CD4-positive, alpha-beta T cell treated with Interleukin-4 for 4 hours (primary cell): Measurements from ENCODE around the gene GPD2.

Source experiments
- DNase-seq: peaks from one replicate; pipeline ENCODE4 v3.0.0-alpha.2; 2020

GPD2 gene

GRCh38 chr2:156435718-156436496 lies at the start of gene GPD2:
GPD2 (plus strand) TSS chr2:156436379; CDS start chr2:156476106, 39,727 bp downstream.
- peak; percentile 40 for DNase-seq

GRCh38 chr2:156394033-156394741 lies 42.0 kb upstream of the GPD2 start:
- no peak for DNase-seq

- no peak for DNase-seq
Observed at GRCh38 chr2:156396126-156396525, 40.1 kb upstream of the GPD2 start.

- no peak for DNase-seq
Observed at GRCh38 chr2:156397229-156397628, 39.0 kb upstream of the GPD2 start.

GRCh38 chr2:156398176-156398575 lies 38.0 kb upstream of the GPD2 start:
- no peak for DNase-seq

- peak; percentile 0 for DNase-seq
Observed at GRCh38 chr2:156399224-156399949, 36.8 kb upstream of the GPD2 start.

GRCh38 chr2:156399950-156400705 lies 36.1 kb upstream of the GPD2 start:
- peak; percentile 58 for DNase-seq

GRCh38 chr2:156400706-156401678 lies 35.2 kb upstream of the GPD2 start:
- DNase-seq = peak; percentile 87

- no peak for DNase-seq
Observed at GRCh38 chr2:156401861-156402260, 34.3 kb upstream of the GPD2 start.

- peak; percentile 14 for DNase-seq
Observed at GRCh38 chr2:156405586-156405985, 30.6 kb upstream of the GPD2 start.

- no peak for DNase-seq
Observed at GRCh38 chr2:156411835-156412234, 24.3 kb upstream of the GPD2 start.

- DNase-seq = no peak
Observed at GRCh38 chr2:156421851-156422250, 14.3 kb upstream of the GPD2 start.

GRCh38 chr2:156423674-156424282 lies 12.4 kb upstream of the GPD2 start:
- no peak for DNase-seq

- no peak for DNase-seq
Observed at GRCh38 chr2:156427074-156427473, 9.1 kb upstream of the GPD2 start.

GRCh38 chr2:156429211-156429610 lies 7.0 kb upstream of the GPD2 start:
- no peak for DNase-seq

- no peak for DNase-seq
Observed at GRCh38 chr2:156430236-156430979, 5.8 kb upstream of the GPD2 start.

GRCh38 chr2:156430980-156431358 lies 5.2 kb upstream of the GPD2 start:
- DNase-seq = no peak

- DNase-seq = peak; percentile 17
Observed at GRCh38 chr2:156434461-156435291, 1.5 kb upstream of the GPD2 start.

GRCh38 chr2:156435396-156435717 lies 822 bp upstream of the GPD2 start:
- no peak for DNase-seq
